AG08395 (cell line): Measurements from ENCODE around the gene DGKG.

Experiments
- DNase-seq: peaks from one replicate; pipeline ENCODE4 v3.0.0; 2012; ENCODE audit warnings: mixed read lengths, low spot score

DGKG gene

GRCh38 chr3:186171521-186171920 is 190.5 kb downstream of the DGKG start:
- no peak for DNase-seq

GRCh38 chr3:186170516-186170915 is 191.5 kb downstream of the DGKG start:
- no peak for DNase-seq

GRCh38 chr3:186169379-186169778 is 192.7 kb downstream of the DGKG start:
- DNase-seq, result no peak

GRCh38 chr3:186168976-186169375 is 193.1 kb downstream of the DGKG start:
- DNase-seq, result no peak

- DNase-seq, result no peak
Measured at GRCh38 chr3:186167646-186168395, 194.2 kb downstream of the DGKG start.

GRCh38 chr3:186166491-186167288 is 195.3 kb downstream of the DGKG start:
- no peak for DNase-seq

- DNase-seq, result no peak
Measured at GRCh38 chr3:186166036-186166435, 196.0 kb downstream of the DGKG start.

- no peak for DNase-seq
Measured at GRCh38 chr3:186165331-186165730, 196.7 kb downstream of the DGKG start.

- no peak for DNase-seq
Measured at GRCh38 chr3:186164696-186165095, 197.3 kb downstream of the DGKG start.

- no peak for DNase-seq
Measured at GRCh38 chr3:186162221-186162620, 199.8 kb downstream of the DGKG start.

GRCh38 chr3:186160691-186161243 is 201.3 kb downstream of the DGKG start:
- no peak for DNase-seq

GRCh38 chr3:186154641-186155040 is 207.4 kb downstream of the DGKG start:
- DNase-seq, result no peak

GRCh38 chr3:186152889-186153292 is 209.1 kb downstream of the DGKG start:
- DNase-seq, result no peak

GRCh38 chr3:186152361-186152798 is 209.7 kb downstream of the DGKG start:
- no peak for DNase-seq

- no peak for DNase-seq
Measured at GRCh38 chr3:186151077-186151971, 210.7 kb downstream of the DGKG start.

GRCh38 chr3:186150041-186150830 is 211.8 kb downstream of the DGKG start:
- no peak for DNase-seq

GRCh38 chr3:186149319-186149960 is 212.6 kb downstream of the DGKG start:
- DNase-seq, result no peak

GRCh38 chr3:186144257-186144656 is 217.8 kb downstream of the DGKG start:
- DNase-seq, result no peak

GRCh38 chr3:186143250-186143649 is 218.8 kb downstream of the DGKG start:
- DNase-seq, result no peak

GRCh38 chr3:186142393-186142932 is 219.6 kb downstream of the DGKG start:
- DNase-seq, result no peak
